BJ (cell line): ENCODE results near the gene ATP9A. TPM values are rescaled to one million over a fixed set of nuclear protein-coding genes. Genes with fewer than 3 reads are reported as not detected.

ENCODE experiments used
- CTCF ChIA-PET: fragments of 350-600 bp; formaldehyde crosslinking; extraction: SDS; loops from one replicate; lab custom pipeline; 2021; ENCODE audit warnings: antibody characterized with exemption, inconsistent platforms; lab: Yijun Ruan, JAX
- POLR2A ChIA-PET: fragments of 300-600 bp; sonication (Branson Sonifier 250); formaldehyde crosslinking; extraction: SDS; loops from one replicate; lab custom pipeline; 2021; ENCODE audit warnings: antibody characterized with exemption; lab: Charles Lee
- DNase-seq: peaks from one replicate; pipeline ENCODE4 v3.0.0-alpha.2; 2011; ENCODE audit warnings: low read depth
- H3K27me3 ChIP-seq: 2 replicates; pipeline ENCODE4 v1.6.0; 2011; ENCODE audit warnings: low read length; ENCODE audit not compliant: control insufficient read depth, insufficient read depth
- H3K36me3 ChIP-seq: 2 replicates; pipeline ENCODE4 v1.5.1; 2011; ENCODE audit warnings: low read length; ENCODE audit not compliant: control insufficient read depth, insufficient read depth
- H3K4me3 ChIP-seq: 2 replicates; pipeline ENCODE4 v1.5.1; 2011; ENCODE audit warnings: low read depth, mild to moderate bottlenecking, control low read depth, low read length
- CTCF ChIP-seq: IDR thresholded peaks from 2 replicates; pipeline ENCODE4 v1.5.1; 2011; ENCODE audit warnings: low read depth, mild to moderate bottlenecking, control low read depth, inconsistent platforms, low read length, moderate library complexity; ENCODE audit not compliant: insufficient read depth
- polyA plus RNA-seq: library from polyadenylated mRNA; depleted of rRNA; stranded (reverse); fragments of >200 nt; gene quantifications from 2 replicates; pipeline ENCODE4 v1.2.3, GENCODE V29; 2011

ATP9A gene
- polyA plus RNA-seq, 1 experiment = 26.0 TPM

GRCh38 chr20:51554538-51555165 is 213.5 kb downstream of the ATP9A start:
- Histone ChIP-seq H3K27me3 (no peaks in the 10 kb centered on the region), H3K4me3 (no peak overlapping the region), H3K36me3 (no peaks in the 10 kb centered on the region)
- peak; percentile 83 for DNase-seq
- CTCF ChIA-PET = interaction anchor here (0.7 to 1.8 kb wide), 5 partner anchors 9 to 91 kb away, joined by 3 to 9 read pairs (median 4); no protein-coding TSS in a partner anchor
- POLR2A ChIA-PET = interaction anchor here (0.7 kb wide), 1 partner anchor 31 kb away, joined by 5 read pairs; no protein-coding TSS in a partner anchor
- TF ChIP-seq CTCF = no peak

GRCh38 chr20:51553897-51554486 is 214.2 kb downstream of the ATP9A start:
- H3K4me3 ChIP-seq = no peak overlapping the region
- no peaks in the 10 kb centered on the region for H3K36me3 ChIP-seq
- ChIA-PET POLR2A (no interaction called here), CTCF (interaction anchor here (1.0 to 1.8 kb wide), 5 partner anchors 9 to 90 kb away, joined by 3 to 9 read pairs (median 4); no protein-coding TSS in a partner anchor)
- no peaks in the 10 kb centered on the region for H3K27me3 ChIP-seq
- no peak for DNase-seq
- TF ChIP-seq CTCF = no peak

GRCh38 chr20:51551186-51551585 is 217.0 kb downstream of the ATP9A start:
- ChIA-PET POLR2A (no interaction called here), CTCF (no interaction called here)

GRCh38 chr20:51549474-51549873 is 218.7 kb downstream of the ATP9A start:
- CTCF ChIA-PET = interaction anchor here (0.5 to 1.9 kb wide), 5 partner anchors 9 to 519 kb away, joined by 3 to 5 read pairs (median 3); no protein-coding TSS in a partner anchor
- DNase-seq = no peak
- H3K4me3 ChIP-seq = no peak overlapping the region
- no peak for TF ChIP-seq CTCF
- H3K27me3 ChIP-seq = no peaks in the 10 kb centered on the region; the same call in 1 of the 2 replicates
- POLR2A ChIA-PET = no interaction called here
- H3K36me3 ChIP-seq = no peaks in the 10 kb centered on the region

More at GRCh38 chr20:51551186-51551585, 217.0 kb downstream of the ATP9A start:
- Histone ChIP-seq H3K27me3 (no peaks in the 10 kb centered on the region), H3K4me3 (no peak overlapping the region), H3K36me3 (no peaks in the 10 kb centered on the region)
- no peak for TF ChIP-seq CTCF
- DNase-seq = no peak

- ChIA-PET POLR2A (no interaction called here), CTCF (no interaction called here)
- DNase-seq = no peak
- no peaks in the 10 kb centered on the region for H3K36me3 ChIP-seq
- no peak for TF ChIP-seq CTCF
- H3K27me3 ChIP-seq = peaks cover 2% of the 10 kb centered on the region
- no peak overlapping the region for H3K4me3 ChIP-seq
Observed at GRCh38 chr20:51547951-51548350, 220.2 kb downstream of the ATP9A start.
